SK-N-SH treated with all-trans-retinoic acid at 6 μM for 48 hours (cell line): Measurements from ENCODE around the gene FHDC1.

Experiments
- ATAC-seq: fragments of 200-7000 bp; cut with Tn5 transposase; 3 replicates; pipeline ENCODE4 v1.9.1; 2020; ENCODE audit warnings: mild to moderate bottlenecking, moderate library complexity
- ARNTL ChIP-seq: fragments of 450-650 bp; formaldehyde crosslinking; IDR thresholded peaks from 2 replicates; pipeline ENCODE4 v1.5.0; 2020; ENCODE audit warnings: low read depth, mild to moderate bottlenecking, moderate library complexity, borderline replicate concordance
- BACH2 ChIP-seq: fragments of 250-450 bp; sonication (Bioruptor Pico); IDR thresholded peaks from 2 replicates; pipeline ENCODE4 v1.9.0; 2021; ENCODE audit warnings: mild to moderate bottlenecking, borderline replicate concordance
- CREB5 ChIP-seq: fragments of 250-450 bp; sonication (Bioruptor Pico); IDR thresholded peaks from 2 replicates; pipeline ENCODE4 v1.5.1; 2020; ENCODE audit warnings: low read depth, mild to moderate bottlenecking, moderate library complexity
- CSDC2 ChIP-seq: fragments of 250-450 bp; sonication (Bioruptor Pico); IDR thresholded peaks from 2 replicates; pipeline ENCODE4 v1.5.0; 2020; ENCODE audit warnings: mild to moderate bottlenecking, moderate library complexity
- ESRRG ChIP-seq: fragments of 250-450 bp; sonication (Bioruptor Pico); IDR thresholded peaks from 2 replicates; pipeline ENCODE4 v1.6.1; 2021; ENCODE audit warnings: mild to moderate bottlenecking
- GLIS3 ChIP-seq: fragments of 250-450 bp; sonication (Bioruptor Pico); IDR thresholded peaks from 2 replicates; pipeline ENCODE4 v1.5.0; 2020; ENCODE audit warnings: mild to moderate bottlenecking, moderate library complexity
- ISL1 ChIP-seq: fragments of 250-450 bp; sonication (Bioruptor Pico); IDR thresholded peaks from 2 replicates; pipeline ENCODE4 v2.1.2; 2022; ENCODE audit warnings: mild to moderate bottlenecking, moderate library complexity
- OSR1 ChIP-seq: fragments of 250-450 bp; sonication (Bioruptor Pico); IDR thresholded peaks from 2 replicates; pipeline ENCODE4 v1.8.0; 2022; ENCODE audit warnings: moderate library complexity, mild to moderate bottlenecking, inconsistent platforms
- POU6F1 ChIP-seq: fragments of 250-450 bp; sonication (Bioruptor Pico); IDR thresholded peaks from 2 replicates; pipeline ENCODE4 v1.8.0; 2021; ENCODE audit warnings: low read depth, mild to moderate bottlenecking, moderate library complexity, borderline replicate concordance
- PPARA ChIP-seq: fragments of 250-450 bp; sonication (Bioruptor Pico); IDR thresholded peaks from 2 replicates; pipeline ENCODE4 v1.5.0; 2020; ENCODE audit warnings: mild to moderate bottlenecking, borderline replicate concordance
- RARB ChIP-seq: fragments of 250-450 bp; sonication (Bioruptor Pico); IDR thresholded peaks from 2 replicates; pipeline ENCODE4 v1.8.0; 2021; ENCODE audit warnings: mild to moderate bottlenecking, moderate library complexity
- SNAI2 ChIP-seq: fragments of 250-450 bp; sonication (Bioruptor Pico); IDR thresholded peaks from 2 replicates; pipeline ENCODE4 v1.5.0; 2020; ENCODE audit warnings: mild to moderate bottlenecking, moderate library complexity
- TOX ChIP-seq: fragments of 250-450 bp; sonication (Bioruptor Pico); IDR thresholded peaks from 2 replicates; pipeline ENCODE4 v1.8.0; 2021; ENCODE audit warnings: mild to moderate bottlenecking, moderate library complexity, borderline replicate concordance
- ZC3H10 ChIP-seq: fragments of 250-450 bp; sonication (Bioruptor Pico); IDR thresholded peaks from 2 replicates; pipeline ENCODE4 v1.5.1; 2021; ENCODE audit warnings: mild to moderate bottlenecking, moderate library complexity
- ZFP3 ChIP-seq: fragments of 250-450 bp; sonication (Bioruptor Pico); IDR thresholded peaks from 2 replicates; pipeline ENCODE4 v1.5.0; 2020; ENCODE audit warnings: mild to moderate bottlenecking, moderate library complexity
- ZFP30 ChIP-seq: fragments of 450-650 bp; formaldehyde crosslinking; IDR thresholded peaks from 2 replicates; pipeline ENCODE4 v1.5.0; 2022; ENCODE audit warnings: mild to moderate bottlenecking, moderate library complexity
- ZNF565 ChIP-seq: fragments of 450-650 bp; formaldehyde crosslinking; conservative IDR thresholded peaks from 2 replicates; pipeline ENCODE4 v1.5.0; 2020; ENCODE audit warnings: low read depth, mild to moderate bottlenecking, moderate library complexity
- ZNF70 ChIP-seq: fragments of 450-650 bp; formaldehyde crosslinking; IDR thresholded peaks from 2 replicates; pipeline ENCODE4 v1.5.0; 2020; ENCODE audit warnings: mild to moderate bottlenecking, moderate library complexity
- ZNF8 ChIP-seq: fragments of 450-650 bp; formaldehyde crosslinking; IDR thresholded peaks from 2 replicates; pipeline ENCODE4 v1.5.0; 2020; ENCODE audit warnings: mild to moderate bottlenecking, moderate library complexity
- TF ChIP-seq, protein P1 (sequence below): fragments of 250-450 bp; sonication (Bioruptor Pico); IDR thresholded peaks from 2 replicates; pipeline ENCODE4 v1.5.0; 2020; ENCODE audit warnings: mild to moderate bottlenecking, moderate library complexity
- TF ChIP-seq, protein P2 (sequence below): fragments of 250-450 bp; sonication (Bioruptor Pico); IDR thresholded peaks from 2 replicates; pipeline ENCODE4 v1.8.0; 2020; ENCODE audit warnings: mild to moderate bottlenecking, moderate library complexity, borderline replicate concordance
- TF ChIP-seq, protein P3 (sequence below): fragments of 250-450 bp; sonication (Bioruptor Pico); IDR thresholded peaks from 2 replicates; pipeline ENCODE4 v1.5.1; 2021; ENCODE audit warnings: mild to moderate bottlenecking, moderate library complexity

FHDC1 gene

DNA sequence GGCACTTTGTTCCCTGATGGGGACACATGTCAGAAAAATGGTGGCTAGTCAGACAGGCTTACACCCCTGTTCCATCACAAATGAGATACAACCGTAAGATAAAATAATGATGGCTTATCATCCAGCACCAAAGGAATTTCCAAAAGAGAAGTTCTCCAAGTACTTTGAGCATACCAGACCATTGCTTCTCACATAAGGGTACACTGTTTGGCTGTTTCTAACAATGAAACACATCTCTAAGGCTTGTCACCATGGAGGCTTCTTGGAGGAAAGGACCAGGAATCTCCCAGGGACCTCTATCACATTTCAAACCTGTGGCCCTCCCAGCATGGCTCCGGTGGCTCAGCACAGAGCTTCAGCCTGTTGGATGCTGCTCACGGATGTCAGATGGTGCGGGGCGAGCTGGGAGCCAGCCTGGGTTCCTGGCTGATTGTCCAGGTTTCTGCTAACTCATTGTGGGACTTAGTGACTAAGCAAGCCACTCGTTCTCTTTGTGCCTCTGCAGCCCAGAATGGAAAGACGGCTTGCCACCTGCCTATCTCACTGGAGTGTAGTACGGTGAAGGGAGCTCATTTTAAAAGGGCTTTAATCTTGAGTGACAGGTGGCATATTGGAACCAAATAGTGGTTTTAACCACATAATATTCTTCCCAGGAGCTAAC, 54.5 kb downstream of the FHDC1 start:
- TF ChIP-seq, protein P1, sequence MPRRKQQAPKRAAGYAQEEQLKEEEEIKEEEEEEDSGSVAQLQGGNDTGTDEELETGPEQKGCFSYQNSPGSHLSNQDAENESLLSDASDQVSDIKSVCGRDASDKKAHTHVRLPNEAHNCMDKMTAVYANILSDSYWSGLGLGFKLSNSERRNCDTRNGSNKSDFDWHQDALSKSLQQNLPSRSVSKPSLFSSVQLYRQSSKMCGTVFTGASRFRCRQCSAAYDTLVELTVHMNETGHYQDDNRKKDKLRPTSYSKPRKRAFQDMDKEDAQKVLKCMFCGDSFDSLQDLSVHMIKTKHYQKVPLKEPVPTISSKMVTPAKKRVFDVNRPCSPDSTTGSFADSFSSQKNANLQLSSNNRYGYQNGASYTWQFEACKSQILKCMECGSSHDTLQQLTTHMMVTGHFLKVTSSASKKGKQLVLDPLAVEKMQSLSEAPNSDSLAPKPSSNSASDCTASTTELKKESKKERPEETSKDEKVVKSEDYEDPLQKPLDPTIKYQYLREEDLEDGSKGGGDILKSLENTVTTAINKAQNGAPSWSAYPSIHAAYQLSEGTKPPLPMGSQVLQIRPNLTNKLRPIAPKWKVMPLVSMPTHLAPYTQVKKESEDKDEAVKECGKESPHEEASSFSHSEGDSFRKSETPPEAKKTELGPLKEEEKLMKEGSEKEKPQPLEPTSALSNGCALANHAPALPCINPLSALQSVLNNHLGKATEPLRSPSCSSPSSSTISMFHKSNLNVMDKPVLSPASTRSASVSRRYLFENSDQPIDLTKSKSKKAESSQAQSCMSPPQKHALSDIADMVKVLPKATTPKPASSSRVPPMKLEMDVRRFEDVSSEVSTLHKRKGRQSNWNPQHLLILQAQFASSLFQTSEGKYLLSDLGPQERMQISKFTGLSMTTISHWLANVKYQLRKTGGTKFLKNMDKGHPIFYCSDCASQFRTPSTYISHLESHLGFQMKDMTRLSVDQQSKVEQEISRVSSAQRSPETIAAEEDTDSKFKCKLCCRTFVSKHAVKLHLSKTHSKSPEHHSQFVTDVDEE (CRISPR knock-in tag), result no peak
- TF ChIP-seq, protein P2, sequence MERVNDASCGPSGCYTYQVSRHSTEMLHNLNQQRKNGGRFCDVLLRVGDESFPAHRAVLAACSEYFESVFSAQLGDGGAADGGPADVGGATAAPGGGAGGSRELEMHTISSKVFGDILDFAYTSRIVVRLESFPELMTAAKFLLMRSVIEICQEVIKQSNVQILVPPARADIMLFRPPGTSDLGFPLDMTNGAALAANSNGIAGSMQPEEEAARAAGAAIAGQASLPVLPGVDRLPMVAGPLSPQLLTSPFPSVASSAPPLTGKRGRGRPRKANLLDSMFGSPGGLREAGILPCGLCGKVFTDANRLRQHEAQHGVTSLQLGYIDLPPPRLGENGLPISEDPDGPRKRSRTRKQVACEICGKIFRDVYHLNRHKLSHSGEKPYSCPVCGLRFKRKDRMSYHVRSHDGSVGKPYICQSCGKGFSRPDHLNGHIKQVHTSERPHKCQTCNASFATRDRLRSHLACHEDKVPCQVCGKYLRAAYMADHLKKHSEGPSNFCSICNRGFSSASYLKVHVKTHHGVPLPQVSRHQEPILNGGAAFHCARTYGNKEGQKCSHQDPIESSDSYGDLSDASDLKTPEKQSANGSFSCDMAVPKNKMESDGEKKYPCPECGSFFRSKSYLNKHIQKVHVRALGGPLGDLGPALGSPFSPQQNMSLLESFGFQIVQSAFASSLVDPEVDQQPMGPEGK (CRISPR knock-in tag), result no peak
- TF ChIP-seq CSDC2 (CRISPR knock-in tag), result no peak
- no peak for TF ChIP-seq CREB5 (CRISPR knock-in tag)
- TF ChIP-seq ZNF70, result no peak
- TF ChIP-seq ZNF565 (CRISPR knock-in tag), result no peak
- TF ChIP-seq ZFP3 (CRISPR knock-in tag), result no peak
- no peak for TF ChIP-seq BACH2
- TF ChIP-seq ZC3H10 (CRISPR knock-in tag), result no peak
- no peak for TF ChIP-seq ZNF8 (CRISPR knock-in tag)
- TF ChIP-seq RARB (CRISPR knock-in tag), result no peak
- TF ChIP-seq GLIS3 (CRISPR knock-in tag), result no peak
- no peak for ATAC-seq

GRCh38 chr4:152991398-152991797, 55.3 kb downstream of the FHDC1 start:
- TF ChIP-seq ZC3H10 (CRISPR knock-in tag) (no peak), CSDC2 (CRISPR knock-in tag) (no peak), ARNTL (CRISPR knock-in tag) (no peak), PPARA (CRISPR knock-in tag) (no peak), ZNF8 (CRISPR knock-in tag) (no peak), CREB5 (CRISPR knock-in tag) (no peak), OSR1 (no peak), ZFP3 (CRISPR knock-in tag) (no peak), SNAI2 (no peak), RARB (CRISPR knock-in tag) (no peak), ZNF565 (CRISPR knock-in tag) (no peak), ISL1 (CRISPR knock-in tag) (no peak), POU6F1 (CRISPR knock-in tag) (no peak), ESRRG (CRISPR knock-in tag) (no peak), ZFP30 (CRISPR knock-in tag) (no peak), TOX (CRISPR knock-in tag) (no peak)
- TF ChIP-seq, protein P3, sequence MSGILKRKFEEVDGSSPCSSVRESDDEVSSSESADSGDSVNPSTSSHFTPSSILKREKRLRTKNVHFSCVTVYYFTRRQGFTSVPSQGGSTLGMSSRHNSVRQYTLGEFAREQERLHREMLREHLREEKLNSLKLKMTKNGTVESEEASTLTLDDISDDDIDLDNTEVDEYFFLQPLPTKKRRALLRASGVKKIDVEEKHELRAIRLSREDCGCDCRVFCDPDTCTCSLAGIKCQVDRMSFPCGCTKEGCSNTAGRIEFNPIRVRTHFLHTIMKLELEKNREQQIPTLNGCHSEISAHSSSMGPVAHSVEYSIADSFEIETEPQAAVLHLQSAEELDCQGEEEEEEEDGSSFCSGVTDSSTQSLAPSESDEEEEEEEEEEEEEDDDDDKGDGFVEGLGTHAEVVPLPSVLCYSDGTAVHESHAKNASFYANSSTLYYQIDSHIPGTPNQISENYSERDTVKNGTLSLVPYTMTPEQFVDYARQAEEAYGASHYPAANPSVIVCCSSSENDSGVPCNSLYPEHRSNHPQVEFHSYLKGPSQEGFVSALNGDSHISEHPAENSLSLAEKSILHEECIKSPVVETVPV, result no peak
- TF ChIP-seq, protein P2 (CRISPR knock-in tag), result no peak
- ATAC-seq, result no peak
